C4-2B (cell line): ENCODE data around the gene ASCL3.

ENCODE experiments used
- ZFX ChIP-seq: fragments of 450-650 bp; IDR thresholded peaks from 2 replicates; pipeline ENCODE4 v1.6.1; 2017
- TF ChIP-seq, protein P1 (sequence below): fragments of 450-650 bp; conservative IDR thresholded peaks from 2 replicates; pipeline ENCODE4 v1.5.1; 2017; ENCODE audit warnings: mild to moderate bottlenecking

DNA sequence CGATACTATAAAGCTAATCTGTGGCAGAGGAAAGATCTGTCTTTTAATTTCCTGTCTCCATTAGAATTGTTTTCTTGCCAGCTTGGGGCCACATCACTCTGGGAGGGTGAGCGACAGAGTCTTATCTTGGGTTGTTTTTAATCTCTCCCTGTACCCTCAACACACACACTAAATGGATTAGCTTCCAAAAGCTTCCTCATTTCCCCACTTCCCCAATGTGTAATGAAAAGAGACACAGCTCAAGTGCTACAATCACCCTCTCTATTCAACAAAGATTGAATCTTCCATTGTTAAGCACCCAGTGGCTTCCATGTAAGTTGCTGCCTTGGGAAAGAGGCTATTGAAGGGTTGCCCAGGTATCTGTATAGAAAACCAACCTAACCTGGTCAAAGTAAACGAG is 6.1 kb upstream of the ASCL3 start:
- TF ChIP-seq, protein P1, sequence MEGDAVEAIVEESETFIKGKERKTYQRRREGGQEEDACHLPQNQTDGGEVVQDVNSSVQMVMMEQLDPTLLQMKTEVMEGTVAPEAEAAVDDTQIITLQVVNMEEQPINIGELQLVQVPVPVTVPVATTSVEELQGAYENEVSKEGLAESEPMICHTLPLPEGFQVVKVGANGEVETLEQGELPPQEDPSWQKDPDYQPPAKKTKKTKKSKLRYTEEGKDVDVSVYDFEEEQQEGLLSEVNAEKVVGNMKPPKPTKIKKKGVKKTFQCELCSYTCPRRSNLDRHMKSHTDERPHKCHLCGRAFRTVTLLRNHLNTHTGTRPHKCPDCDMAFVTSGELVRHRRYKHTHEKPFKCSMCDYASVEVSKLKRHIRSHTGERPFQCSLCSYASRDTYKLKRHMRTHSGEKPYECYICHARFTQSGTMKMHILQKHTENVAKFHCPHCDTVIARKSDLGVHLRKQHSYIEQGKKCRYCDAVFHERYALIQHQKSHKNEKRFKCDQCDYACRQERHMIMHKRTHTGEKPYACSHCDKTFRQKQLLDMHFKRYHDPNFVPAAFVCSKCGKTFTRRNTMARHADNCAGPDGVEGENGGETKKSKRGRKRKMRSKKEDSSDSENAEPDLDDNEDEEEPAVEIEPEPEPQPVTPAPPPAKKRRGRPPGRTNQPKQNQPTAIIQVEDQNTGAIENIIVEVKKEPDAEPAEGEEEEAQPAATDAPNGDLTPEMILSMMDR = no peak
- TF ChIP-seq ZFX = no peak
